Neural cell (in vitro differentiated cells): Measurements from ENCODE around the gene SYTL4. TPM values are rescaled to one million over a fixed set of nuclear protein-coding genes. Genes with fewer than 3 reads are reported as not detected.
"Not testable (repeated sequence)": the region's sequence is repeated elsewhere in the genome, so short reads cannot be mapped to it uniquely, and the experiment has no call there.

Experiments used
- H2AFZ ChIP-seq: fragments of 200-600, 300-800 bp; sonication (generic), shearing (Covaris generic); 2 replicates; pipeline ENCODE4 v1.6.0; 2014; ENCODE audit warnings: low read depth, mild to moderate bottlenecking, antibody characterized with exemption, low read length, moderate library complexity
- H3F3A ChIP-seq: fragments of 200-600 bp; shearing (Covaris generic); 2 replicates; pipeline ENCODE4 v1.6.1; 2016; ENCODE audit warnings: mild to moderate bottlenecking, moderate library complexity, mixed read lengths, antibody characterized with exemption, low read length; ENCODE audit not compliant: insufficient read depth, poor library complexity, severe bottlenecking
- H3K27ac ChIP-seq: fragments of 200-600, 300-800 bp; sonication (generic), shearing (Covaris generic); 2 replicates; pipeline ENCODE4 v1.5.1; 2014; ENCODE audit warnings: mild to moderate bottlenecking, low read length, moderate library complexity
- H3K27me3 ChIP-seq: fragments of 300-800, 200-600 bp; sonication (generic), shearing (Covaris generic); 2 replicates; pipeline ENCODE4 v1.6.0; 2014; ENCODE audit warnings: mild to moderate bottlenecking, low read depth, low read length, moderate library complexity; ENCODE audit not compliant: insufficient read depth
- H3K36me3 ChIP-seq: fragments of 300-800, 200-600 bp; sonication (generic), shearing (Covaris generic); 2 replicates; pipeline ENCODE4 v1.5.1; 2014; ENCODE audit warnings: mild to moderate bottlenecking, antibody characterized with exemption, low read length, moderate library complexity; ENCODE audit not compliant: insufficient read depth
- H3K4me2 ChIP-seq: fragments of 300-800, 200-600 bp; sonication (generic), shearing (Covaris generic); 2 replicates; pipeline ENCODE4 v1.6.0; 2014; ENCODE audit warnings: mild to moderate bottlenecking, low read length
- H3K4me3 ChIP-seq: fragments of 300-800, 200-600 bp; sonication (generic), shearing (Covaris generic); 2 replicates; pipeline ENCODE4 v1.5.1; 2014; ENCODE audit warnings: mild to moderate bottlenecking, low read length, moderate library complexity
- H3K79me2 ChIP-seq: fragments of 200-600 bp; shearing (Covaris generic); replicated peaks from 2 replicates; pipeline ENCODE4 v1.6.0; 2014; ENCODE audit warnings: mild to moderate bottlenecking, low read length, moderate library complexity; ENCODE audit not compliant: insufficient read depth
- H3K9ac ChIP-seq: fragments of 300-800, 200-600 bp; sonication (generic), shearing (Covaris generic); 2 replicates; pipeline ENCODE4 v1.6.1; 2016; ENCODE audit warnings: mild to moderate bottlenecking, low read length, mixed read lengths
- H3K9me2 ChIP-seq: fragments of 200-600 bp; shearing (Covaris generic); 2 replicates; pipeline ENCODE4 v1.6.1; 2016; ENCODE audit warnings: mild to moderate bottlenecking, low read length, mixed read lengths; ENCODE audit not compliant: insufficient read depth
- H3K9me3 ChIP-seq: fragments of 200-600, 300-800 bp; sonication (generic), shearing (Covaris generic); 2 replicates; pipeline ENCODE4 v1.6.1; 2016; ENCODE audit warnings: mild to moderate bottlenecking, mixed run types, low read length, moderate library complexity, mixed read lengths
- H4K20me1 ChIP-seq: fragments of 200-600 bp; shearing (Covaris generic); 2 replicates; pipeline ENCODE4 v1.6.1; 2016; ENCODE audit warnings: mild to moderate bottlenecking, mixed run types; ENCODE audit not compliant: insufficient read depth
- EP300 ChIP-seq: fragments of 450-650 bp; conservative IDR thresholded peaks from 2 replicates; pipeline ENCODE4 v1.6.1; 2014; ENCODE audit warnings: antibody characterized with exemption, mild to moderate bottlenecking, moderate library complexity; ENCODE audit not compliant: poor library complexity, severe bottlenecking
- EZH2 ChIP-seq: fragments of 200-600, 300-800 bp; shearing (Covaris generic), sonication (generic); IDR thresholded peaks from 2 replicates; pipeline ENCODE4 v1.6.1; 2014; ENCODE audit warnings: antibody characterized with exemption, low read length, borderline replicate concordance, mild to moderate bottlenecking; ENCODE audit not compliant: insufficient read depth, poor library complexity, severe bottlenecking
- MXI1 ChIP-seq: fragments of 450-650 bp; conservative IDR thresholded peaks from 2 replicates; pipeline ENCODE4 v1.6.1; 2014; ENCODE audit warnings: antibody characterized with exemption, mild to moderate bottlenecking; ENCODE audit not compliant: poor library complexity, severe bottlenecking
- POLR2AphosphoS5 ChIP-seq: IDR thresholded peaks from 2 replicates; pipeline ENCODE4 v1.6.1; 2012
- RAD21 ChIP-seq: fragments of 450-650 bp; conservative IDR thresholded peaks from 2 replicates; pipeline ENCODE4 v1.6.1; 2014; ENCODE audit warnings: antibody characterized with exemption, mild to moderate bottlenecking, moderate library complexity
- REST ChIP-seq: IDR thresholded peaks from 2 replicates; pipeline ENCODE4 v1.6.1; 2012; ENCODE audit warnings: borderline replicate concordance
- SMC3 ChIP-seq: fragments of 450-650 bp; conservative IDR thresholded peaks from 2 replicates; pipeline ENCODE4 v1.6.1; 2014; ENCODE audit warnings: antibody characterized with exemption, mild to moderate bottlenecking, moderate library complexity; ENCODE audit not compliant: poor library complexity
- TAF1 ChIP-seq: IDR thresholded peaks from 2 replicates; pipeline ENCODE4 v1.6.1; 2012; ENCODE audit warnings: low read depth
- polyA minus RNA-seq: library from RNA; depleted of rRNA, polyadenylated mRNA; stranded (reverse); fragments of >200 nt; gene quantifications from 2 replicates; pipeline ENCODE4 v1.2.3, GENCODE V29; 2014
- polyA plus RNA-seq: library from polyadenylated mRNA; depleted of rRNA; stranded (reverse); fragments of >200 nt; gene quantifications from 2 replicates; pipeline ENCODE4 v1.2.3, GENCODE V29; 2014
- TF ChIP-seq, protein P1 (sequence below): fragments of 450-650 bp; IDR thresholded peaks from 2 replicates; pipeline ENCODE4 v1.5.1; 2014; ENCODE audit warnings: antibody characterized with exemption, mild to moderate bottlenecking, moderate library complexity; ENCODE audit not compliant: poor library complexity, severe bottlenecking

The SYTL4 gene
- polyA plus RNA-seq = 0.11 TPM in 1 of 2 replicates, not detected in the other
- polyA minus RNA-seq = not detected in 2 replicates

GRCh38 chrX:100731441-100732281 lies at the start of gene SYTL4:
Gene SYTL4 (minus strand): TSS chrX:100732121. CDS start chrX:100702037, 30,084 bp downstream.
- Histone ChIP-seq H3K27me3 (peaks cover 15% of the 10 kb centered on the region), H3K79me2 (no peaks in the 10 kb centered on the region), H3K9me3 (no peaks in the 10 kb centered on the region), H3K27ac (no peak within 1 kb of the TSS), H3F3A (no peaks in the 10 kb centered on the region), H3K9ac (no peak within 1 kb of the TSS), H3K36me3 (no peaks in the 10 kb centered on the region), H3K9me2 (no peaks in the 10 kb centered on the region), H3K4me3 (peak within 1 kb of the TSS; percentile 53), H4K20me1 (no peaks in the 10 kb centered on the region), H3K4me2 (no peak within 1 kb of the TSS), H2AFZ (no peak within 1 kb of the TSS)
- TF ChIP-seq MXI1 = no peak
- TF ChIP-seq POLR2AphosphoS5 = no peak
- TF ChIP-seq, protein P1, sequence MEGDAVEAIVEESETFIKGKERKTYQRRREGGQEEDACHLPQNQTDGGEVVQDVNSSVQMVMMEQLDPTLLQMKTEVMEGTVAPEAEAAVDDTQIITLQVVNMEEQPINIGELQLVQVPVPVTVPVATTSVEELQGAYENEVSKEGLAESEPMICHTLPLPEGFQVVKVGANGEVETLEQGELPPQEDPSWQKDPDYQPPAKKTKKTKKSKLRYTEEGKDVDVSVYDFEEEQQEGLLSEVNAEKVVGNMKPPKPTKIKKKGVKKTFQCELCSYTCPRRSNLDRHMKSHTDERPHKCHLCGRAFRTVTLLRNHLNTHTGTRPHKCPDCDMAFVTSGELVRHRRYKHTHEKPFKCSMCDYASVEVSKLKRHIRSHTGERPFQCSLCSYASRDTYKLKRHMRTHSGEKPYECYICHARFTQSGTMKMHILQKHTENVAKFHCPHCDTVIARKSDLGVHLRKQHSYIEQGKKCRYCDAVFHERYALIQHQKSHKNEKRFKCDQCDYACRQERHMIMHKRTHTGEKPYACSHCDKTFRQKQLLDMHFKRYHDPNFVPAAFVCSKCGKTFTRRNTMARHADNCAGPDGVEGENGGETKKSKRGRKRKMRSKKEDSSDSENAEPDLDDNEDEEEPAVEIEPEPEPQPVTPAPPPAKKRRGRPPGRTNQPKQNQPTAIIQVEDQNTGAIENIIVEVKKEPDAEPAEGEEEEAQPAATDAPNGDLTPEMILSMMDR = no peak
- TF ChIP-seq TAF1 = no peak
- no peak for TF ChIP-seq EZH2
- no peak for TF ChIP-seq REST
- TF ChIP-seq SMC3 = no peak
- TF ChIP-seq RAD21 = no peak
- no peak for TF ChIP-seq EP300

- H3K4me2 ChIP-seq, H4K20me1 ChIP-seq, H3K79me2 ChIP-seq, H3K4me3 ChIP-seq, H3K36me3 ChIP-seq, H3K27ac ChIP-seq, H3K9me3 ChIP-seq, H3F3A ChIP-seq, H3K9ac ChIP-seq, H3K9me2 ChIP-seq, H3K27me3 ChIP-seq, H2AFZ ChIP-seq: not testable (repeated sequence)
These were observed 37.5 kb upstream of the SYTL4 start for GRCh38 chrX:100769439-100769838.
